ENCODE data around the gene RNF213.
"Not testable (repeated sequence)": the region's sequence is repeated elsewhere in the genome, so short reads cannot be mapped to it uniquely, and the experiment has no call there.

Gene RNF213

DNA sequence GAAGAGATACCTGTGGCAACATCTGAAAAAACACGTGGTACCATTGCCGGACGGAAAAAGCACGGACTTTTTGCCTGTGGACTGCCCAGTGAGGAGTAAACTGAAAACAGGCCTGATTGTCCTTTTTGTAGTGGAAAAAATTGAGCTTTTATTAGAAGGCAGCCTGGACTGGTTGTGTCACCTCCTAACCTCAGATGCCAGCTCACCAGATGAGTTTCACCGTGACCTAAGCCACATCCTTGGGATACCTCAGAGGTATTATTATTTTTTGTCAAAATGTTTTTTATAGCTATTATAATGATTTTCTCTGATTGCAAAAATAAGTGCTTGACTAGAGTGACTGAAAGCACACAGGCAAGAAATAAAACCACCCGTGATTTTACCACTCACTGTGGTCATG lies 34.9 kb downstream of the RNF213 start:
- DNase-seq, result no peak

DNA sequence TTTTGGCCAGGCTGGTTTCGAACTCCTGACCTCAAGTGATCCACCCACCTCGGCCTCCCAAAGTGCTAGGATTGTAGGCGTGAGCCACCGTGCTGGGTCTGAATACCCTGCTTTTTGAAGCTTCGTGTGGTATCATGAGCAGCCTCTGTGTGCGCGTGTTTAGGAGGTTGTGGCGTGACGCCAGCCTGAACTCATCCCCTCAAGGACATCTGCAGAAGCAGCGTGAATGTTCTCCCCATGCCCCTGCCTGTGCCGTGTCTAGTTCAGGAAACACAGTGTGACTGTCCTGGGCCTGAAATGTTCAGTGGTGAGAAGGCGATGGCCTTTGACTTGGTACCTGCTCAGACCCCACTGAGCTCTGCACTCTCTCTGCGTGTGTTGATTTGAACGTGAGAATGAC lies 35.6 kb downstream of the RNF213 start:
- no peak for DNase-seq

DNA sequence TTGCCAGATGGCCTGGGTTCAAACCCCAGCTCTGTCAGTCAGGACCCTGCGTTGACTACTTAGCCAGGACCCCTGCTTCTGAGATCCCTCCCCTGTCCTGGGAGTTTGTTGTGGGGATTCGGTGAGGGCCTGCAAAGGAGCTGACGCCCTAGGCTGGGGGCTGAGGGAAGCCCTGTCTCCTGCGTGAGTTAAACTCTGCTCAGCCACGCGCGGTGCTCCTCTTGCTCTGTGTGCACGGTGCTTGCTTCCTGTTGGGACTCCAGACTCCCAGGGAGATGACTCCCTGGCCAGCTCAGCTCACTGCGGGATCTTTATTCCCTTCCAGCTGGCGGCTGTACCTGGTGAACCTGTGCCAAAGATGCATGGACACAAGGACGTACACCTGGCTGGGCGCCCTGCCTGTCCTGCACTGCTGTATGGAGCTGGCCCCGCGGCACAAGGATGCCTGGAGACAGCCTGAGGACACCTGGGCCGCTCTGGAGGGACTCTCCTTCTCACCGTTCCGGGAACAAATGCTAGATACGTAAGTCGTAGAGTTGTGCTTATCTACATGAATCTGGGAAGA lies 37.4 kb downstream of the RNF213 start:
- DNase-seq, result no peak

DNA sequence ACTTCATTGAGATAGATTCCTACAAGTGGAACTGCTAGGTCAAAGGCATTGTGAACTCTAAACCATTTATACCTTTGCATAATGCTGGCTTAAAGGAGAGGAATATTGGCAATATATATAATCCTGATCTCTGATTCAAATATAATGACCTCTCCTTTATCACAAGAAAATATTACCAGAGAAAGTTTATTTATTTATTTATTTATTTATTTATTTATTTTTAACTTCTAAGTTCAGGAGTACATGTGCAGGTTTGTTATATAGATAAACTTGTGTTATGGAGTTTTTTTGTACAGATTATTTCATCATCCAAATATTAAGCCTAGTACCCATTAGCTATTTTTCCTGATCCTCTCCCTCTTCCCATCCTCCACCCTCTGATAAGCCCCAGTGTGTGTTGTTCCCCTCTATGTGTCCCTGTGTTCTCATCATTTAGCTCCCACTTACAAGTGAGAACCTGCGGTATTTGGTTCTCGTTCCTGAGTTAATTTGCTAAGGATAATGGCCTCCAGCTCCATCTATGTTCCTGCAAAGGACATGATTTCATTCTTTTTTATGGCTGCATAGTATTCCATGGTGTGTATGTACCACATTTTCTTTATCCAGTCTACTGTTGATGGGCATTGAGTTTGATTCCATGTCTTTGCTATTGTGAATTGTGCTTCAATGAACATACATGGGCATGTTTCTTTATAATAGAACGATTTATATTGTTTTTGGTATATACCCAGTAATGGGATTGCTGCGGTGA lies 38.9 kb downstream of the RNF213 start:
- not testable (repeated sequence) for DNase-seq

DNA sequence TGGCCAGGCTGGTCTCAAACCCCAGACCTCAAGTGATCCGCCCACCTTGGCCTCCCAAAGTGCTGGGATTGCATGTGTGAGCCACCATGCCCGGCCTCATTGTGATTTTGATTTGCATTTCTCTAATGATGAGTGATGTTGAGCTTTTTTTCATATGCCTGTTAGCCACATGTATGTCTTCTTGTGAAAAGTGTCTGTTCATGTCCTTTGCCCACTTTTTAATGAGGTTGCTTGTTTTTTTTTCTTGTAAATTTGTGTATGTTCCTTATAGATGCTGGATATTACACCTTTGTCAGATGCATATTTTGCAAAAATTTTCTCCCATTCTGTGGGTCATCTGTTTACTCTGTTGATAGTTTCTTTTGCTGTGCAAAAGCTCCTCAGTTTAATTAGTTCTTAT lies 40.1 kb downstream of the RNF213 start:
- not testable (repeated sequence) for DNase-seq

DNA sequence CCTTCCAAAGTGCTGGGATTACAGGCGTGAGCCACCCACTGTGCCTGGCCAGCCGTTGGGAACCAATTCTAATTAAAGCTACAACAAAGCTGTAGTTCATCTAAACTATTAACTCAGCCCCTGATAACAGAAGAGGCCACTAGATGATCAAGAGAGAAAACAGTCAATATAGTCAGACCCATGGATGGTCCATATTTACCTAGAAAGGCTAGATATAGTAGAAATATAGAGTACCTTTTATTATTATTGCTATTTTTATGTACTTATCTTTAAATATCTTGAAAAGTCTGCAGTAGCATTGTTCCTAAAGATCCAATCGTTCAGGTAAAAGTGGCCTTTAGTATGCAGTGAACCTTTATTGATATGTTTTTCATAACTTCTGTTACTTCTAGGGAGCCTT lies 43.2 kb downstream of the RNF213 start:
- no peak for DNase-seq

DNA sequence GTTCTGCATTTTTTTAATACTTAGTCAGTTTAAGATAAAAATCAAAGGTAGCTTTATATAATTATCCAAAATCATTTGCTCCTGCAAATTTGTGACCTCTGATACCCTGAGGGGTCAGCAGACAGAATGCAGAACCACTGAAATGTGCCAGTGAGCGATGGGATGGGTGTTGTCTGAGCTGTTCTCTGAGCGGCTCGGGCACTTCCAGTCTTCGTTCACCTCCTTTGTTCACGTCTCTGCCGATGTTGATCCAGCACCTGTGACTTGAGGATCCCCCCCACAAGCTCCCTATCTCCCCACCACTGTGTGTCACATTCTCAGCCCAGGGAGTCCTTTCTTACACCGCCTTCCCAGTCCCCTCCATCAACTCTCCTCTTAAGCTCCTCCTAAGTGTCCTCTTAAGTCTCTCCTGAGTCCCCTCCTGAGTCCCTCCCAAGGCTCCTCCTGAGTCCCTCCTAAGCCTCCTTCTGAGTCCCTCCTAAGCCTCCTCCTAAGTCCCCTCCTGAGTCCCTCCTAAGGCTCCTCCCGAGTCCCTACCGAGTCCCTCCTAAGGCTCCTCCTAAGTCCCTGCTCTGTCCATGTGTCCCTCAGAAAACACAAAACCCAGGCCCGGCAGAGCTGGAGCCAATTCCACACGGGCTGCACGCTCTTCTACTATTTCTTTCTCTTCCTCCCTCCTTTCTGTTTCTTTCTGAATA lies 47.5 kb downstream of the RNF213 start:
- no peak for DNase-seq

DNA sequence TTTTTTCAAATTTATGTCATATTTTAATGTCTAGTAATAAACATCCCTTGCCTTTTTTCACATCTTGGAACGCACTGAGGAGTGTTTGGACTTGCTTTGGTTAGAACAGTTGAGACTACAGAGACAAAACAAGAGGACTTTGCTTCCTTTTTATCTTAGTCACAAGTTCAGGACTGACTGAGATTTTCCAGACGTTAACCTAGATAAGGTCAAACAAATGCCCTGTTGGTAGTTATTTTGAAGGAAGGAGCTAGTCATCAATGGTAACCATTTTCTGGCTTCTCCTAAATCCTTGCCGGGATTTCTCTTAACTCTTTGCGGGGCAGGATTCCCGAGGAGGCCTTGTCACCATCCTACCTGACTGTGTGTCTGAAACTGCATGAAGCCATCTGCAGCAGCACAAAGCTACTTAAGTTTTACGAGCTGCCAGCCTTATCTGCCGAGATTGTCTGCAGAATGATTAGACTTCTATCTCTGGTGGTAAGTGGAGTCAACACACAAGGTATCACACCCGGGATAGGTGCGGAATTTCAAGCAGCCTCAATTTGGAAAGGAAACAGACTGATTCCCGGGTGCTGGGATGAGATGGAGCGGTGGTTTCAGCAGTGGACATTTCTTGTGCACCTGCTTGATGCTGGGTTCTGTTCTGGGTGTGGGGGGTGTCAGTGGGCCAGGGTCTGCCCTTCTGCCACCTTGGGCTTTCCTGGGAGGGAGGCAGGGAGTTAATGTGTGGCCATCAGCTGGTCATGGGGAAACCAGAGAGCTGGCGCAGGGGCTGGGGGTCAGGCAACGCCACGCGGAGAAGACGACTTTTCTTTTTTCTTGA lies 48.3 kb downstream of the RNF213 start:
- DNase-seq, result no peak

DNA sequence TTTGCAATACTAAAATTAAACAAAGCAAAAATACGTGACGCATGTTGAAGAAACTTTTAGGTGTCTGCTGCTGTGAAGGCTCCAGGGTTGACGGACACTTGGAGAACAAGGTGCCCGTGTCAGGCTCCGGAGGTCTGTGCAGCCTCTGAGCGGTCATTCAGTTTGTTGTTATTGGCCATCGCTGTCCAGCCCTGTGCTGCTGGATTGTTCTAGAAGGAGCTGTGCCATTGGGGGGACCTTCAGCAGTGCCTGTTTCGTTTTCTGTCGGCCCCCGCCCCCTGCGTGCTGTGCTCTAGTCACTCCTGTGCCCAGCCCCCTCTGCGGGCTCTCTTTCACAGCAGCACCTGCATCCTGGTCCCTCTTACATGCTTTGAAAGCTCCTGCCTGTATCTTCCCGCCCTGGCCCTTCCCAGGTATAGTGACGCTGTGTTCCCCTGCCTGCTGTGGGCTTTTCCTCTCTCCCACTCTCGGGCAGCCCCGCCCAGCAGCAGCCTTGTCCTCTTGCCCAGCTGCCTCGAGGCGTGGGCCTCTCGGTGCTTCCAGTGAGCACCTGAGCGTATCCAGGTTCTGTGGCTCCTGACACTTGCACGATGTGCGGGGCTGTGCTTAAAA lies 50.7 kb downstream of the RNF213 start:
- DNase-seq, result no peak

DNA sequence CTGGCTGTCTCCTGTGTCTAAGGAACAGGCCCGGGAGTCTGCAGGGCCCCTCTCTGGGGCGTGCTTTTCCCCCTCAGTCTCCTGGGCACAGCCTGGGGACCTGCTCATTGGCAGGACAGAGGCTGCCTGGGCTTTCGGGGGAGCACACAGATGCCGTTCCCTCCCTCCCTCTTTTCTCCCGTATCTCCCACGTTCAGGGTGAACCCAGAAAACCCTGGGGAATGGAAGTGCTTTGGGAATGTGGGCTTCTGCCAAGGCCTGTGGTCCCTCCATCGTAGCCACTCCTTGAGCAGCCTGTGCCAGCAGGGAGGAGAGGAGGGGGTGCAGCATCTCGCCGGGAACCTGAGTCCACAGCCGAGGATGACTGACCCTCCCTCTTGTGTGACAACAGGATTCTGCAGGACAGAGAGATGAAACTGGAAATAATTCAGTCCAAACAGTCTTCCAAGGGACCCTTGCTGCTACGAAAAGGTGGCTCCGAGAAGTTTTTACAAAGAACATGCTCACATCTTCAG lies 52.0 kb downstream of the RNF213 start:
- DNase-seq, result no peak

DNA sequence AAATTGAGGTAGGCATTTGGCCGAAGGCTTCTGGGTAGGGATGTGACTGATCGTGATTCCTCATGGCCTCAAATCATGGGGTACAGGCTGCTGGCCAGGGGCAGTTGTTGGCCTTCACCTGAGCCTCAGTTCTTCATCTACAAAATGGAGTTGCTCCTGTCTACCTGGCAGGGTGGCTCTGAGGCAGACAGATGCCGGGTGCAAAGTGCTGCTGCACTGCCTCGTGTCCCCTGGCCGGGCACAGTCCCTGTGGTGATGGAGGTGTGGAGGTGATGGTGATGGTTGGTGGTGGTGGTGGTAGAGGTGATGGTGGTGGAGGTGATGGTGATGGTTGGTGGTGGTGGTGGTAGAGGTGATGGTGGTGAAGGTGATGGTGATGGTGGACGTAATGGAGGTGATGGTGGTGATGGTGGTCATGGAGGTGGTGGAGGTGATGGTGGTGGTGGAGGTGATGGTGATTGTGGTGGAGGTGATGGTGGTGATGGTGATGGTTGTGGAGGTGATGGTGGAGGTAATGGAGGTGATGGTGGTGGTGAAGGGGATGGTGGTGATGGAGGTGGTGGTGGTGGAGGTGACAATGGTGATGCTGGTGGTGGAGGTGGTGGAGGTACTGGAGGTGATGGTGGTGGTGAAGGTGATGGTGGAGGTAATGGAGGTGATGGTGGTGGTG lies 52.6 kb downstream of the RNF213 start:
- no peak for DNase-seq

DNA sequence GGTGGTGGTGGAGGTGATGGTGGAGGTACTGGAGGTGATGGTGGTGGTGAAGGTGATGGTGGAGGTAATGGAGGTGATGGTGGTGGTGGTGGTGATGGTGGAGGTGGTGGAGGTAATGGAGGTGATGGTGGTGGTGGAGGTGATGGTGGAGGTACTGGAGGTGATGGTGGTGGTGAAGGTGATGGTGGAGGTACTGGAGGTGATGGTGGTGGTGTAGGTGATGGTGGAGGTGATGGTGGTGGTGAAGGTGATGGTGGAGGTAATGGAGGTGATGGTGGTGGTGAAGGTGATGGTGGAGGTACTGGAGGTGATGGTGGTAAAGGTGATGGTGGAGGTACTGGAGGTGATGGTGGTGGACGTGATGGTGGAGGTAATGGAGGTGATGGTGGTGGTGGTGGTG lies 53.3 kb downstream of the RNF213 start:
- not testable (repeated sequence) for DNase-seq

DNA sequence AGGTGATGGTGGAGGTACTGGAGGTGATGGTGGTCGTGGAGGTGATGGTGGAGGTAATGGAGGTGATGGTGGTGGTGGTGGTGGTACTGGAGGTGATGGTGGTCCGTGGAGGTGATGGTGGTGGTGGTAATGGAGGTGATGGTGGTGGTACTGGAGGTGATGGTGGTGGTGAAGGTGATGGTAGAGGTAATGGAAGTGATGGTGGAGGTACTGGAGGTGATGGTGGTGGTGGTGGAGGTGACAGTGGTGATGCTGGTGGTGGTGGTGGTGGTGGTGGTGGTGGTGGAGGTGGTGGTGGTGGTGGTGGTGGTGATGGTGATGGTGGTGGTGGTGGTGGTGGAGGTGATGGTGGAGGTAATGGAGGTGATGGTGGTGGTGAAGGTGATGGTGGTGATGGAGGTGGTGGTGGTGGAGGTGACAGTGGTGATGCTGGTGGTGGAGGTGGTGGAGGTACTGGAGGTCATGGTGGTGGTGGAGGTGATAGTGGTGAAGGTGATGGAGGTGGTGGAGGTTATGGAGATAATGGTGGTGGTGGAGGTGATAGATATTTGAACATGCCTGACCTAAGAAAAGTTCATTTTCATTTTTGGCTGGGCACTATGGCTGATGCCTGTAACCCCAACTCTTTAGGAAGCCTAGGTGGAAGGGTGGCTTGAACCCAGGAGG lies 55.0 kb downstream of the RNF213 start:
- DNase-seq, result no peak

DNA sequence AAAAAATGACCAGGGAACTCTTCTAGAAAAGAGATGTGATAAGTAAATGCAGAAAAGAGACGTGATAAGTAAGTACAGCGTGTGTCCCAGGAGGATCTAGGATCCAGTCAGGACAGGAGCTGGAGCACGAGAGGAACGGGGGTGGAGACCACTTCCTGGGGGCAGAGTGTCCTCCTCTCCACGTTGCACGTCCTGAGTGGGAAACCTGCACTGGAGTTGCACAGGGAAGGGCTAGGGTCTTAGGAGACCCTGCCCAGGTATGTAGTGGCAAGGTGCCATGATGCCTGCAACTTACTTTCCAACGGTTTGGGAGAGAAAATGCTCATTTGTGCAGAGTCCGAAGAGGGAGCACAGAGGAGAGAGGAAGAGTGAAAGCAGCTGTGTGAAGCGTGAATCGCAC lies 55.8 kb downstream of the RNF213 start:
- DNase-seq, result no peak

DNA sequence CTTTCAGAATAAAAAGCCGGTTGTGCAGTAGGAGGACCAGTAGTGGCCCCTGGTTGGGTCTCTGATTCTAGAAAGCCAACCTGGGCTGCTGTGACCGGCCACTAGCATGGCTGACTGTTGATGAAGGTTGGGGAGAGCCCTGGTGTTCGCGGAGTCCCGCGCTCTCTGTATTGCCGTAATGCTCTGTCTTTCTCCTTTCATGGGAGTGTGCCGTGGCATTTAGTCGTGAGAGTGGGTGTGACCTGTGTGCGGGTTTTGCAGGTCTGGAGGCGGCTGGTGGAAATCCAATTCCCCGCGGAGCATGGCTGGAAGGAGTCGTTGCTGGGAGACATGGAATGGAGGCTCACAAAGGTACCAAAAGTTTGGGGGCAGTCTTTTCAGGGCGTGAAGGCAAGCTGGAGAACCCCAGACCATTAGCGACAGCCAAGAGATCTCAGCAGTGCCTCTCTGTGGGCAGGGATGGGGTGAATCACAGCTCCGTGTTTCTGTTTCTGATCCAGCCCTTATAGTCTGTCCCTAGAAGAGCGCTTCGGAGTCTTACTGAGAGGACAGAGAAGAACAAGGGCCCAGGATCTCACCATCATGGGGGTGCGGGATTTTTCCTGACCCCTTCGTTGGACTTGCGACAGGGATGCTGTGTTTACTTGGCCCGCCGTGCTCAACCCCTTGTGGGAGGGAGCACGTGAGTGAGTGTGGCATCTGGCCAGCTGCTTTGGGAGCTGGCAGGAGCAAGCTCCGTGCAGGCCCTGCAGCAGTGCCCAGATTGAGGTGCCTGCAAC lies 56.5 kb downstream of the RNF213 start:
- no peak for DNase-seq

DNA sequence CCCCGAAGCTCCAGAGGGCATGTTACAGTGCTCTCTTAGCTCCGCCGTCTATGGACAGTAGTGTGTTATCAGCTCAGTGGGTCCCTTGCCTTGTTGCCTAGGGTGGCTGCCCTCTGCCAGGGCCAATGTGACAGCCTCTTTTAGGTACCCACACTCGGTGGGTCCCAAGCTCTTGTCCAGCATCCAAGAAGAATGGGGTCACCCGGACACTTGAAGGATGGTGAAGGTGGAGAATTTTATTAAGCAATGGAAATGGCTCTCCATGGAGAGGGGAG lies 57.0 kb downstream of the RNF213 start:
- DNase-seq, result no peak

DNA sequence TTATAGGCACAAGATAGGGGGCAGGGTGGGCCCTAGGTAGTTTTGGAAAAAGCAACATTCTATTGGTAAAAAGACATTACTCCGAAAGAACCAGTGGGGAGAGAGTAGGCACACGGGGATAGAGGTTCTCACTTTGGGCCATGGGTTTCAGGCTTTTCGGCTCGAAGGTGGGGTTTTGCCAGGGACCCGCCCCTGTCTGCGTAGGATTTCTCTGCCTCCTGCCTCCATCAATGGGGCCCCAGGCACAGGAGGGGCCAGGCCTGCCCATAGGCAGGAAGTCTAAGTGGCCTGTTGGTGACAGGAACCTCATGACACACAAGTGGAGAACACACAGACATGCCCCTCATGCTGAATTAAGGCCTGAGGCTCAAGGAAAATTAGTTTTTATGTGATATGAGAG lies 57.5 kb downstream of the RNF213 start:
- DNase-seq, result no peak

DNA sequence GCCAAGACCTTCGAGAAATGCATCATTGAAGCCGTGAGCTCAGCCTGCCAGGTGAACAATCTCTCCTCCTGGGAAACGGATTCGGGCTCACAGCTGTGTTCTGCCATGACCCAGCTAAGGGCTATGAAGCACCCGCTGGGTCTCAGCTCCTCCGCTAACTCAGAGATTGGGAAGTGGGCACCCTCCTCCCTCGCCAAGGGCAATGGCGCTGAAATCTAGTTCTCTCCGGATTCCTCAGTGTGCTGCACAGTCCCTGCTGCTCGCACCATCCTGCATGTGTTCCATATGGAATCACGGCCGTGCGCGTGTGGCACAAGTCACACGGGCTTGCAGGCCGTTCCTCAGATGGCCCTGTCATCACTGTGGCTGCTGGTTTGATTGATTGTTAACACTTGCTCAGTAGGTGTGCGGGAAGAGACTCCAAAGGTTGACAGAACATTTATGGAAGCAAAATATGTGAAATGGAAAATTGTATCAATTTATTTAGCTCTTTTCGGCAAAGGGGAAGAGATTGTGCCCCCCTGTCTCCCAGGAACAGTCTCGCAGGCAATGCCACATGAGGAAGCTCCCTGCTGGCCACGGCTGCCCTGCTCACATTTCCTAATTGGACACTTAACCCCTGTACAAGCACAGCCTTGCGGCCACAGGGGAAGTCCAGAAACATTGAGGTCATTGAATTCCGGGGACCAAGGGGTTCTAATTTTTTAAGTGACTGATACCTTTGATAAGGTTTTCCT lies 58.8 kb downstream of the RNF213 start:
- DNase-seq, result no peak

DNA sequence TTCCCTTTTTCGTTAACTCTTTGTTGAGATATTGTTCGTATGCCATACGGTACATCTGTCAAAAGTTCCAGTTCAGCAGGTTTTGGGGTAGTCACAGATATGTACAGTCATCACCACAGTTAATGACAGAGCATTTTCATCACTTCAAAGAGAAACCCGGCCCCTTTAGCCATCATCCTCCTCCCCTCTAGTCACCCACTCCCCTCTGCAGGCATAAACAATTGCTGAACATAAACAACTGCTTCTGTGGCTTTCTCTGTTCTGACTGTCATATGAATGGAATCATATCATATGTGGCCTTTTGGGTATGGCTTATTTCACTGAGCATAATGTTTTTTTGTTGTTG lies 59.3 kb downstream of the RNF213 start:
- no peak for DNase-seq

DNA sequence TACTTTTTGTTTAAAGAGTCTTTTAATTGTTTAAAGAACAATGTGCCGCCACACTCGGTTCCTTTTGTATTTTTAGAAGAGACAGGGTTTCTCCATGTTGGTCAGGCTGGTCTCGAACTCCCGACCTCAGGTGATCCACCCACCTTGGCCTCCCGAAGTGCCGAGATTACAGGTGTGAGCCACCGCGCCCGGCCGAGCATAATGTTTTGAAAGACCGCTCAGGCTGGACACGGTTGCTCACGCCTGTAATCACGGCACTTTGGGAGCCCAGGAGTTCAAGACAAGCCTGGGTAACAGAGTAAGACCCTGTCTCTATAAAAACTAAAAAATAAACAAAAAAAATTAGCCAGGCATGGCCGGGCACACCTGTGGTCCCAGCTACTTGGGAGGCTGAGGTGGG lies 59.8 kb downstream of the RNF213 start:
- DNase-seq, result no peak

DNA sequence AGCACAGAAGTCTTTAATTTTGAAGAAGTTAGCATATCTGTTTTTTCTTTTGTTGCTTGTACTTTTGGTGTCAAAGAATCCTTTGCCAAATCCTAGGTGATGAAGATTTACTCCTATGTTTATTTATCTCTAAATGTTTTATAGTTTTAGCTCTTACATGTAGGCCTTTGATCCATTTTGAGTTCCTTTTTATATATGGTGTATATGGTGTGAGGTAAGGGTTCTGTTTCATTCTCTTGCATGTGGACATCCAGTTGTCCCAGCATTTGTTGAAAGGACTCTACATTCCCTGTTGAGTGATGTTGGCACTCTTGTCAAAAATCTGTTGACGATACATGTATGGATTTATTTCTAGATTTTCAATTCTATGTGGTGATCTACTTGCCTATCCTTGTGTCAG lies 62.2 kb downstream of the RNF213 start:
- no peak for DNase-seq
